Retinal pigment epithelial cell (primary cell): ENCODE data around the gene KRT4.

Experiments
- DNase-seq: peaks from one replicate; pipeline ENCODE4 v3.0.0-alpha.2; 2010; ENCODE audit warnings: low read depth
- H3K4me3 ChIP-seq: 2 replicates; pipeline ENCODE4 v1.5.1; 2011; ENCODE audit warnings: mild to moderate bottlenecking, low read length, control low read depth, moderate library complexity
- CTCF ChIP-seq: conservative IDR thresholded peaks from 2 replicates; pipeline ENCODE4 v1.5.1; 2011; ENCODE audit warnings: low read depth, low read length, control low read depth, inconsistent platforms

Gene KRT4

GRCh38 chr12:52817003-52817698 is 3.2 kb upstream of the KRT4 start:
- DNase-seq = no peak
- no peak for TF ChIP-seq CTCF
- no peak overlapping the region for H3K4me3 ChIP-seq

DNA sequence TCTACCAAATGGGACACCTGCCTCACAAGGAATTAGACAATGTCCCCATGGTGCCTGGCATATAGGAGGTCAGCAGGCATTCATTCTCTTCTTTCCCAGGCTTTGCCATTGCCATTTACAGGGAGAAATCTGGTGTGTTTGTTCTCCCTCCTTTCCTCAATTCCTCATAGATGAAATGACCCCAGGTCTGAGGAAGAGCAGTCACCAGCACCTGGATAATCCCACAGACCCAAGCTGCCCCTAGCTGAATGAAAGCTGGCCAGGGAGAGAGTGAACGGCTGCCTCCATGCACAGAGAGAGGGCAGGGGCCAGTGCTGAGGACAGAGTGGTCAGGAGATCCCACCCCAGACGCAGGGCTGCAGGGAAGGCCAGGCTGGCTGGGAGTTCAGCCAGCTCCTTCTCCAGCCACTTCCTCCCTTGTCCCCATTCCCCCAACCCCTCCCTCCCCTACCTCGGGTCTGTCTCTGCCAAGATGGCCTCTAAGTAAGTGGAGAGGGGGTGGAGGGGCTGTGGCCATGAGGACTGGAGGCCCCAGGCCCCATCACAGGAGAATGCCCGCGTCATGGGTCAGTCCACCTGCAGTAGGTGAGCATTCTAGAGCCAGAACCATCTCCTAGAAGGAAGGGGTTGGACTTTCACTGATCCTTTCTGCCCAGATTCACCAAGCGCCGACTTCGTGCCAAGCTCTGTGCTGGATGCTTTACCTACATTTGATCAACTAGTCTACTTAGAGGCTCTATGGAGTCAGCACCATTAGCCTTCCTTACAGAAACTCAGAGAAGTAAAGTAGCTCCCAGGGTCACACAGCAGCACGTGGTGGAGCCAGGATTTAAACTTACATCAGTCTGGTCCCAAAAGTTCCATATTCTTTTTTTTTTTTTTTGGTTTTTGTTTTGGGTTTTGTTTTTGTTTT is 2.0 kb upstream of the KRT4 start:
- no peak for DNase-seq
- no peak overlapping the region for H3K4me3 ChIP-seq
- no peak for TF ChIP-seq CTCF

GRCh38 chr12:52815161-52815560 is 1.2 kb upstream of the KRT4 start:
- no peak for TF ChIP-seq CTCF
- H3K4me3 ChIP-seq = no peak overlapping the region
- no peak for DNase-seq

- no peak overlapping the region for H3K4me3 ChIP-seq
- no peak for TF ChIP-seq CTCF
- DNase-seq = no peak
These were observed 817 bp upstream of the KRT4 start for GRCh38 chr12:52814710-52815155.

DNA sequence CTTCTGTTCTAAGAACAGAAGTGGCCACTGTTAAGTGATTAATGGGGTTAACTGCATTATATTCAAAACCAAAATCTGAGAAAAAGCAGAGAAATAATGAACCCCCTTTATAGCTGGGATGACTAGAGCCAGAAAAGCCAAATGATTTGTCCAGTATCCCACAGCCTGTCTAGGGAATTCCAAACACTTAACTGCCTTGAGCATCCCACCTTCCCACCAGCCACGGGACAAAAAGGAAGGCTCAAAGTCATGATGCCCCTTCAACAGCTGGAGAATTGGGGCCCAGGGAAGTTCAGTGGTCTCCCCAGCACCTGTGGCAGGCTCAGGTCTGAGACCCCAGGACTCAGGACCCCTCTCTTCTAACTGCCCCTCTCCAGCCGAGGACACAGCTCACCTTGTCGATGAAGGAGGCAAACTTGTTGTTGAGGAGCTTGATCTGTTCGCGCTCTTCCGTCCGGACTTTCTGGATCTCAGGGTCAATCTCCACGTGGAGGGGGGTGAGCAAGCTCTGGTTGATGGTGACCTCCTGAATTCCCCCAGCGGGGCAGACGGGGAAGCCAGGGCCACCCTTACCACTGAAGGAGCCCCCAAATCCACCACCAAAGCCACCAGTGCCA is 605 bp downstream of the KRT4 start:
- H3K4me3 ChIP-seq = no peak overlapping the region
- DNase-seq = no peak
- no peak for TF ChIP-seq CTCF

DNA sequence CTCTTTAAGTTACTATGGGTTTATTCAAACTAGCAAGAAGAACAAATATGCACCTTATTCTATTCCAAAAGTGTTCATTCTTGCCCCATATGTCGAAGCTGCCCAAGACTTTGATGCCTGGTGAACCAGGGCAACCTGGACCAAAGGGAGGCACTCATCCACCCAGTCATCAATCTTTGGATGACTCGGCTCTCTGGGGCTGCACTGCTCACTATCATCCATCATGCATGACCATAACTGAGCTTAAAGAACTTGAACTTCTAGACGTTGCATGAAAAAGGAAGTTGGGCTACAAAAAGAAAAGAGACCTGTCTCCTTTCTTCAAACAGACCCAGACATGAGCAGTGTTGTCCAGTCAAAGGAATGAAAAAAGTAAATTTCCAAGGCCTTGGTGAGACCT is 1.2 kb downstream of the KRT4 start:
- H3K4me3 ChIP-seq = no peak overlapping the region
- no peak for DNase-seq
- no peak for TF ChIP-seq CTCF
